ENCODE measurements around the gene CLCA4.

DNA sequence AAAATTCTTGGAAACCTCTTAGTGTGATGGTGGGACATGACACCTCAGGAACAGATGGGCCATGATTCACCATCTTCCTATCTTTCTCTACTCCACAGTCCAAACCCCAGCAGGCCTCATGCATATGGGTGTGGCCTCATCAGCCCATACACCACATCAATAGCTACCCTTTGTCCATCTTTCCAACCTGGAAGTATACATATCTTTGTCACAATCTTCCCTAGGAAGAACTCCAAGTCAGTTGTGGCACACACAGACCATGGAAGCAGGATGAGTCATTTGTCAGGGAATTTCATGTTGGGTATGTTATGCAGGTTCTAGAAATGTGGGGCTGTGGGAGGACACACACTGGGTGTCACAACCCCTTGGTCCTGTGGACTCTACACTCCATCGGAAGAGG, 30.5 kb upstream of the CLCA4 start:
- no peak for TF ChIP-seq POLR2A (IDR thresholded peaks at IDR 0.05; ENCODE audit: low read depth, low read length)
- no peak for TF ChIP-seq POLR2AphosphoS5 (IDR thresholded peaks at IDR 0.05; ENCODE audit: low read depth, low read length)
- no peak for TF ChIP-seq TAF1 (IDR thresholded peaks at IDR 0.05; ENCODE audit: low read depth, low read length)
